Measurements from ENCODE around the gene DPYSL5. TPM values are rescaled to one million over a fixed set of nuclear protein-coding genes. Genes with fewer than 3 reads are reported as not detected.

DPYSL5 gene
- total RNA-seq, 1 experiment from 2014 or later, result not detected

GRCh38 chr2:26976237-26976636, 128.3 kb downstream of the DPYSL5 start:
- intact Hi-C loops (cut with micrococcal nuclease), result no loop called here
- ChIA-PET CTCF (interaction anchor here (1.0 to 3.6 kb wide), 3 partner anchors 13 to 40 kb away, joined by 3 to 24 read pairs (median 17); no protein-coding TSS in a partner anchor), POLR2A (interaction anchor here (0.7 to 1.3 kb wide), 5 partner anchors 13 to 223 kb away, joined by 3 to 4 read pairs (median 3); no protein-coding TSS in a partner anchor)
- DNase-seq (ENCODE audit: unreplicated experiment), result peak; percentile 26
- Mint-ChIP-seq H3K9me3 (ENCODE audit: unreplicated experiment) (no peaks in the 10 kb centered on the region), H3K27ac (ENCODE audit: low read depth, unreplicated experiment) (no peak overlapping the region), H3K36me3 (ENCODE audit: insufficient read depth, unreplicated experiment) (no peaks in the 10 kb centered on the region), H3K4me1 (ENCODE audit: insufficient read depth, unreplicated experiment) (peaks cover 19% of the 10 kb centered on the region), H3K4me3 (ENCODE audit: unreplicated experiment) (no peak overlapping the region), H3K27me3 (ENCODE audit: insufficient read depth, unreplicated experiment) (no peaks in the 10 kb centered on the region)
- BruUV-seq (replicated peaks), result no TSS peak
- no peak for TF ChIP-seq CTCF (IDR thresholded peaks at IDR 0.05; ENCODE audit: unreplicated experiment)

- intact Hi-C loops (cut with micrococcal nuclease), result no loop called here
- Mint-ChIP-seq H3K27ac (ENCODE audit: low read depth, unreplicated experiment) (no peak overlapping the region), H3K36me3 (ENCODE audit: insufficient read depth, unreplicated experiment) (no peaks in the 10 kb centered on the region), H3K9me3 (ENCODE audit: unreplicated experiment) (no peaks in the 10 kb centered on the region), H3K27me3 (ENCODE audit: insufficient read depth, unreplicated experiment) (no peaks in the 10 kb centered on the region), H3K4me3 (ENCODE audit: unreplicated experiment) (no peak overlapping the region), H3K4me1 (ENCODE audit: insufficient read depth, unreplicated experiment) (peaks cover 14% of the 10 kb centered on the region)
- ChIA-PET POLR2A (interaction anchor here (0.8 to 1.3 kb wide), 4 partner anchors 13 to 74 kb away, joined by 3 to 4 read pairs (median 4); no protein-coding TSS in a partner anchor), CTCF (interaction anchor here (0.6 to 3.6 kb wide), 3 partner anchors 14 to 39 kb away, joined by 4 to 24 read pairs (median 17); no protein-coding TSS in a partner anchor)
- TF ChIP-seq CTCF (IDR thresholded peaks at IDR 0.05; ENCODE audit: unreplicated experiment), result no peak
- DNase-seq (ENCODE audit: unreplicated experiment), result no peak
- BruUV-seq (replicated peaks), result no TSS peak
Measured at GRCh38 chr2:26977012-26977411, 129.1 kb downstream of the DPYSL5 start.

GRCh38 chr2:26978061-26978596, 130.2 kb downstream of the DPYSL5 start:
- CTCF ChIA-PET, result interaction anchor here (0.6 to 3.6 kb wide), 3 partner anchors 14 to 38 kb away, joined by 3 to 24 read pairs (median 6); no protein-coding TSS in a partner anchor
- TF ChIP-seq CTCF (IDR thresholded peaks at IDR 0.05; ENCODE audit: unreplicated experiment), result no peak
- intact Hi-C loops (cut with micrococcal nuclease), result no loop called here
- peak; percentile 25 for DNase-seq (ENCODE audit: unreplicated experiment)
- Mint-ChIP-seq H3K4me1 (ENCODE audit: insufficient read depth, unreplicated experiment) (peaks cover 12% of the 10 kb centered on the region), H3K36me3 (ENCODE audit: insufficient read depth, unreplicated experiment) (no peaks in the 10 kb centered on the region), H3K27ac (ENCODE audit: low read depth, unreplicated experiment) (no peak overlapping the region), H3K4me3 (ENCODE audit: unreplicated experiment) (no peak overlapping the region), H3K9me3 (ENCODE audit: unreplicated experiment) (no peaks in the 10 kb centered on the region), H3K27me3 (ENCODE audit: insufficient read depth, unreplicated experiment) (no peaks in the 10 kb centered on the region)
- BruUV-seq (replicated peaks), result no TSS peak
- POLR2A ChIA-PET, result interaction anchor here (0.9 kb wide), 1 partner anchor 73 kb away, joined by 3 read pairs; no protein-coding TSS in a partner anchor

GRCh38 chr2:26979741-26980140, 131.8 kb downstream of the DPYSL5 start:
- no peaks in the 10 kb centered on the region for H3K27me3 Mint-ChIP-seq (ENCODE audit: insufficient read depth, unreplicated experiment)
- CTCF ChIA-PET, result interaction anchor here (0.9 to 1.1 kb wide), 2 partner anchors 15 to 134 kb away, joined by 3 read pairs; no protein-coding TSS in a partner anchor
- intact Hi-C loops (cut with micrococcal nuclease), result no loop called here
- BruUV-seq (replicated peaks), result no TSS peak
- TF ChIP-seq CTCF (IDR thresholded peaks at IDR 0.05; ENCODE audit: unreplicated experiment), result no peak
- DNase-seq (ENCODE audit: unreplicated experiment), result no peak
- H3K36me3 Mint-ChIP-seq (ENCODE audit: insufficient read depth, unreplicated experiment), result no peaks in the 10 kb centered on the region
- H3K4me3 Mint-ChIP-seq (ENCODE audit: unreplicated experiment), result no peak overlapping the region
- peaks cover 12% of the 10 kb centered on the region for H3K4me1 Mint-ChIP-seq (ENCODE audit: insufficient read depth, unreplicated experiment)
- no peak overlapping the region for H3K27ac Mint-ChIP-seq (ENCODE audit: low read depth, unreplicated experiment)
- H3K9me3 Mint-ChIP-seq (ENCODE audit: unreplicated experiment), result no peaks in the 10 kb centered on the region
- POLR2A ChIA-PET, result interaction anchor here (0.7 to 1.2 kb wide), 2 partner anchors 9 to 30 kb away, joined by 3 to 4 read pairs; no protein-coding TSS in a partner anchor
